Activated naive CD8-positive, alpha-beta T cell treated with anti-CD3 and anti-CD28 coated beads for 36 hours (primary cell): Measurements from ENCODE around the gene DERL2. TPM values are rescaled to one million over a fixed set of nuclear protein-coding genes. Genes with fewer than 3 reads are reported as not detected.
A peak's percentile ranks its signal among the peaks of the same experiment; 100 is the strongest.

Experiments used
- DNase-seq: peaks from one replicate; pipeline ENCODE4 v3.0.0; 2021
- H3K27ac Mint-ChIP-seq: one replicate; pipeline ENCODE4 v1.8.0; 2022; ENCODE audit warnings: mild to moderate bottlenecking, moderate library complexity, mixed read lengths
- H3K27me3 Mint-ChIP-seq: one replicate; pipeline ENCODE4 v1.8.0; 2022; ENCODE audit warnings: mild to moderate bottlenecking, mixed read lengths
- H3K36me3 Mint-ChIP-seq: one replicate; pipeline ENCODE4 v1.8.0; 2021; ENCODE audit warnings: mild to moderate bottlenecking, mixed read lengths
- H3K4me1 Mint-ChIP-seq: one replicate; pipeline ENCODE4 v1.8.0; 2021; ENCODE audit warnings: mixed read lengths
- H3K4me3 Mint-ChIP-seq: one replicate; pipeline ENCODE4 v1.8.0; 2022; ENCODE audit warnings: mild to moderate bottlenecking, moderate library complexity, mixed read lengths
- H3K9me3 Mint-ChIP-seq: one replicate; pipeline ENCODE4 v1.8.0; 2022; ENCODE audit warnings: mixed read lengths
- total RNA-seq, 2 experiments: library from RNA; stranded (reverse); gene quantifications; one replicate each; pipeline ENCODE4 v1.2.3, GENCODE V29; 2021

The DERL2 gene
- total RNA-seq = 10 to 100 TPM; 71.8 to 77.6 TPM

GRCh38 chr17:5485270-5486205 is at the start of gene DERL2:
DERL2 (minus strand) TSS chr17:5486178; CDS start chr17:5486161, 17 bp downstream.
- H3K4me3 Mint-ChIP-seq = peak within 1 kb of the TSS; percentile 98
- H3K36me3 Mint-ChIP-seq = peaks cover 42% of the 10 kb centered on the region
- H3K9me3 Mint-ChIP-seq = no peaks in the 10 kb centered on the region
- H3K27me3 Mint-ChIP-seq = no peaks in the 10 kb centered on the region
- peak within 1 kb of the TSS; percentile 99 for H3K27ac Mint-ChIP-seq
- H3K4me1 Mint-ChIP-seq = peaks cover 43% of the 10 kb centered on the region
- DNase-seq = no peak

- Mint-ChIP-seq H3K27me3 (no peaks in the 10 kb centered on the region), H3K36me3 (peaks cover 9% of the 10 kb centered on the region), H3K4me1 (no peaks in the 10 kb centered on the region), H3K9me3 (no peaks in the 10 kb centered on the region), H3K4me3 (no peak overlapping the region), H3K27ac (no peak overlapping the region)
- DNase-seq = no peak
Observed at GRCh38 chr17:5535436-5535835, 49.5 kb upstream of the DERL2 start.

- H3K27me3 Mint-ChIP-seq = no peaks in the 10 kb centered on the region
- no peaks in the 10 kb centered on the region for H3K9me3 Mint-ChIP-seq
- DNase-seq = no peak
- no peak overlapping the region for H3K4me3 Mint-ChIP-seq
- peaks cover 9% of the 10 kb centered on the region for H3K36me3 Mint-ChIP-seq
- no peaks in the 10 kb centered on the region for H3K4me1 Mint-ChIP-seq
- H3K27ac Mint-ChIP-seq = no peak overlapping the region
Observed at GRCh38 chr17:5533486-5534315, 47.7 kb upstream of the DERL2 start.

GRCh38 chr17:5532581-5532980 is 46.6 kb upstream of the DERL2 start:
- Mint-ChIP-seq H3K9me3 (no peaks in the 10 kb centered on the region), H3K27me3 (no peaks in the 10 kb centered on the region), H3K27ac (no peak overlapping the region), H3K4me1 (no peaks in the 10 kb centered on the region), H3K36me3 (peaks cover 9% of the 10 kb centered on the region), H3K4me3 (no peak overlapping the region)
- no peak for DNase-seq

- no peaks in the 10 kb centered on the region for H3K27me3 Mint-ChIP-seq
- H3K4me1 Mint-ChIP-seq = peaks cover 13% of the 10 kb centered on the region
- peaks cover 9% of the 10 kb centered on the region for H3K36me3 Mint-ChIP-seq
- H3K4me3 Mint-ChIP-seq = no peak overlapping the region
- no peaks in the 10 kb centered on the region for H3K9me3 Mint-ChIP-seq
- DNase-seq = no peak
- H3K27ac Mint-ChIP-seq = no peak overlapping the region
Observed at GRCh38 chr17:5531085-5531418, 45.1 kb upstream of the DERL2 start.

DNA sequence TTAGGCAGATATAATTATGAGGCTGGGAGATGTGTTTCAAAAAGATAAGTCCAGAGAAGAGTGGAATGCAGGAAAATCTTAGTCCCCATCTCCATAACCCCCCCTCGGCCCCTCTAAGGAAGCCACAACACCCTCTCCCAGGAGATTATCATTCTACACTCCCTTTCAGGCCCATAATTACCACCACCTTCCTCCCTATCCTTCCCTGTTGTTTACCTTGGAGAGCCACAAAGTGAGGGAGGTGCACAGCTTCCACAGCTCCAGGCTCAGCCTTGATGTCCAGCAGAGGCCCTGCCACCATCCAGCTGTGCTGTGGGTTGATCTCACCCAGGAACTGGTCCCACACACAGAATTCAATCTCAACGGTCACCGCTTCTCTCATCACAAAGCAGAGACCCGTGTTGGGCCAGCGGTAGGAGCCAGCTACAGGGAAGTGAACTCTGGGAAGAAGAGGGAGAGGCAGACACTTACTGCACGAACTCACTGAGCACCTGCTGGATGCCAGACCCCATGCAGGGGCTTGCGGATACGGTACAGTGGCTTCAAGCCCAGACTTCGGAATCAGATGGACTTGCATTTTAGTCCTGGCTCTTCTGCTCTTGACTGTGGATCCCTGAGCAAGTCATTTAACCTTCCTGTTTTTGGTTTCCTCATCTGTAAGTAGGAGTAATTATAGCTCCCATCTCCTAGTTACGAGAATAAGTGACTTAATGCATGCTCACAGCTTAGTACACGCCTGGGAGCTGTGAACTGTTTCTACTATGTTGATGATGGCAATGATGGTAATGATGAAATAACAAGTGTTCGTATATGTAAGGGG is 44.5 kb upstream of the DERL2 start:
- Mint-ChIP-seq H3K36me3 (peaks cover 9% of the 10 kb centered on the region), H3K4me1 (peaks cover 14% of the 10 kb centered on the region), H3K27me3 (no peaks in the 10 kb centered on the region), H3K4me3 (no peak overlapping the region), H3K27ac (no peak overlapping the region), H3K9me3 (no peaks in the 10 kb centered on the region)
- no peak for DNase-seq

GRCh38 chr17:5527601-5528250 is 41.7 kb upstream of the DERL2 start:
- H3K4me1 Mint-ChIP-seq = peaks cover 14% of the 10 kb centered on the region
- H3K27me3 Mint-ChIP-seq = no peaks in the 10 kb centered on the region
- H3K9me3 Mint-ChIP-seq = no peaks in the 10 kb centered on the region
- H3K4me3 Mint-ChIP-seq = no peak overlapping the region
- peak overlapping the region; percentile 91 for H3K27ac Mint-ChIP-seq
- peaks cover 12% of the 10 kb centered on the region for H3K36me3 Mint-ChIP-seq
- DNase-seq = no peak

DNA sequence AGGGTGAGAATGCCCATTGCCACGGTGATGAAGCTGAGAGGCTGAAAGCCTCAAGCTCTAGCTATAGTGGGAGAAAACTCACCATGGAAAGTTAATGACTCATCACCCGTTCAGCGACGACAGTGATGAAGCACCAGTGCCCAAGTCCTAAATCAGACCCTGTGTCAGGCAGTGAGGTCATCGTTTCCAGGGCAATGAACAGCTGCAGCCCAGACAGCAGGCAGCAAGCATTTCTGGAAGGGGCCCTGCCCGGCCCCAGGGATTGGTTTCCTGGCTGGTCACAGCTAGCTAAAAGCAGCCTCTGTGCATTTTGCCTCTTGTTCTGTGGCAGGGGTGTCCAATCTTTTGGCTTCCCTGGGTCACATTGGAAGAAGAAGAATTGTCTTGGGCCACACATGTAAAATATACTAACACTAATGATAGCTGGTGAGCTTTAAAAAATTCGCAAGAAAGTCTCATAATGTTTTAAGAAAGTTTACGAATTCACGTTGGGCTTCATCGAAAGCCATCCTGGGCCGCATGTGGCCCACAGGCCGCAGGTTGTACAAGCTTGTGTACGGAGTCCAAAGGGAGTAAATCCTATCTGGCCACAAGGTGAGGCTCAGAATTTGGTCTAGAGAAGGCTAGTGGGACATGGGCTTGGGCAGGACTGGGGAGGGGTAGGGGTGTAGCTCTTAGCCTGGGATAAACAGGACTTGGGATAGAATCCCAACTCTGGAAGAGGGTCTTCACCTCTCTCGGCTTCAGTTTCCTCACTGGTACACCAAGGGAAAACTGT is 41.0 kb upstream of the DERL2 start:
- Mint-ChIP-seq H3K36me3 (peaks cover 10% of the 10 kb centered on the region), H3K4me1 (peaks cover 14% of the 10 kb centered on the region), H3K27ac (peak overlapping the region; percentile 91), H3K4me3 (no peak overlapping the region), H3K27me3 (no peaks in the 10 kb centered on the region), H3K9me3 (no peaks in the 10 kb centered on the region)
- peak; percentile 85 for DNase-seq

DNA sequence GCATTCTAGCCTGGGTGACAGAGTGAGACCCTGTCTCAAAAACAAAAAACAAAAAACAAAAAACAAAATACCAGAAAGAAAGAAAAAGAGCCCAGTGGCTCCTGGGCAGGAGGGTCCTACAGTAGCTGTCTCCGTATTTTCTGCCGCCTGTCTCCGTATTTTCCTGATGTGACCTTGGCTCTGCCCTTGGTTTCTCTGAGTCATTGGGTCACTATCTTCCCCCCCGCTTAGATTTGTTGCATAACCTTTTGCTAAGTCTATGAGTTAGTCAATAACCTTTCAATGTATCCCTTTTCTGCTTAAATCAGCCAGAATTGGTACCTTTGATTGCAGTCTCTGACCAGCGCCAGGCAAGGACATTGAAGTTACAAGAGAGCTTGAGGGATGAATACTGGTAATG is 37.3 kb upstream of the DERL2 start:
- H3K4me1 Mint-ChIP-seq = peaks cover 14% of the 10 kb centered on the region
- H3K27ac Mint-ChIP-seq = no peak overlapping the region
- H3K27me3 Mint-ChIP-seq = no peaks in the 10 kb centered on the region
- H3K36me3 Mint-ChIP-seq = peaks cover 11% of the 10 kb centered on the region
- no peak for DNase-seq
- H3K4me3 Mint-ChIP-seq = no peak overlapping the region
- H3K9me3 Mint-ChIP-seq = no peaks in the 10 kb centered on the region

DNA sequence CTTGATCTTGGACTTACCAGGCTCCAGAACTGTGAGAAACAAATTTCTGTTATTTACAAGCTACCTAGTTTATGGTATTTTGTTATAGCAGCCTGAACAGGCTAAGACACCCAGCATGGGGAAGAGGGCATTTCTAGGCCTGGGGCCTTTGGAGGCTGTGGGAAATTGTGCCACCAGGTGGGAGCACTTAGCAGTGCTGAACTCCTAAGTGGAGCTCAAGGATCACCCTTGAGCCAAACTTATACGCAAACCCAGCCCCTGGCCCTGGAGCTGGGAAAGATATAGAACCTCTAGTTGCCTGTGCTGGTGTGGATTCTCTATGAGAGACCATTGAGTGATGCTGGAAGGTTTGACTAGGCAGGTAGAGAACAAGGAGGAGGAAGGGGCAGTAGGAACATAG is 36.5 kb upstream of the DERL2 start:
- no peaks in the 10 kb centered on the region for H3K27me3 Mint-ChIP-seq
- DNase-seq = no peak
- peaks cover 15% of the 10 kb centered on the region for H3K36me3 Mint-ChIP-seq
- no peaks in the 10 kb centered on the region for H3K9me3 Mint-ChIP-seq
- H3K4me1 Mint-ChIP-seq = peaks cover 14% of the 10 kb centered on the region
- H3K4me3 Mint-ChIP-seq = no peak overlapping the region
- no peak overlapping the region for H3K27ac Mint-ChIP-seq

DNA sequence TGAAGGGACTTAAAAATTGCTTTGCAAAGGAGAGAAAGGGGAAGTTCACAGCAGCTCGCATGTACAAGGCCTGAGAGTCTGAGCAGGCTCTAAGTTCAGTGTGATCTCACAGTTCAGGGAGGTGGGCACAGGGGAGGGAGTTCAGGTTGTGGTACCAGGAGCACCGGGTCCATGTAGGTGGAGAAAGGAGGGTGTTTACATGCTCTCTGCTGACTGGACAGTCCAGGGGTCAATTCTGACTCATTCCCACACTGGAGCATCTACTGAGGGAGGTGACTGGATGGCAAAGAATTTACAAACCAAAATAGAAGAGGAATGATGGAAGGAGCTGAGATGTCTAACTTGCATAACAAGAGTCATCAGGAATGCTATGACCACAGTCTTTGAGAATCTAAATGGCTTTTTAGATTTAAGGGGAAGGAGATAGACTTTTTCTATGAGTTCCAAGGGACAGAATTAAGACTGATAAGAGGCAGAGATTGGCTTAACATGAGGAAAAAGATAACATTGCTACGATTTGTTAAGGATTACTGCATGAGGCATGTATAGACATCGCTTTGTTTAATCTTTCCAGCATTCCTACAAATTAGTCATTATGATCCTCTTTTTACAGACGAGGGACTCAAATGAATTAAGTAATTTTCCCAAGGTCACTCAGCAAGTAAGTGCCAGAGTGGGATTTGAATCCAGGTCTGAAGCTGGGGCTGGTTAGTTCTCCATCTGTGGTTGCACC is 30.2 kb upstream of the DERL2 start:
- no peaks in the 10 kb centered on the region for H3K27me3 Mint-ChIP-seq
- no peak overlapping the region for H3K4me3 Mint-ChIP-seq
- H3K27ac Mint-ChIP-seq = peak overlapping the region; percentile 64
- peaks cover 35% of the 10 kb centered on the region for H3K36me3 Mint-ChIP-seq
- DNase-seq = no peak
- H3K9me3 Mint-ChIP-seq = peaks cover 7% of the 10 kb centered on the region
- peaks cover 26% of the 10 kb centered on the region for H3K4me1 Mint-ChIP-seq

DNA sequence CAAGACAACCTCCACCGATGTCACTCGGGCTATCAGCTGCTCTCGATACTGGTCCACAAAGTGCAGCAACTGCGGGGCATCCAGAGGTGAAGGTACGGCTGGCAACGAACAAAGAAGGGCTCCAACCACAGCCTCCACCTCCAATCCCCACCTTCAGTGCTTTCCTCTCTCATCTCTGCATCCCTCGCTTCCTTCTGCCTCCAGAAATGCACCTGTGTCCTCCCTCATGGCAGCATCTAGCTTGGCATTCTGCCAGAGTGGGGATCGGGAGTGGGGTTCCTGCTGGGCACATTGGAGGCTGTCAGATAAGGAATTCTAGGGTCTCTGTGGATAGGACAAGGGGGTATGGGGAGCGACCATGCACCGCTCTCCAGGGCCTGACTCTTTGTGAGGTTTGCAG is 29.0 kb upstream of the DERL2 start:
- Mint-ChIP-seq H3K27me3 (no peaks in the 10 kb centered on the region), H3K4me3 (no peak overlapping the region), H3K9me3 (peaks cover 7% of the 10 kb centered on the region), H3K4me1 (peaks cover 26% of the 10 kb centered on the region), H3K36me3 (peaks cover 35% of the 10 kb centered on the region), H3K27ac (peak overlapping the region; percentile 35)
- no peak for DNase-seq

DNA sequence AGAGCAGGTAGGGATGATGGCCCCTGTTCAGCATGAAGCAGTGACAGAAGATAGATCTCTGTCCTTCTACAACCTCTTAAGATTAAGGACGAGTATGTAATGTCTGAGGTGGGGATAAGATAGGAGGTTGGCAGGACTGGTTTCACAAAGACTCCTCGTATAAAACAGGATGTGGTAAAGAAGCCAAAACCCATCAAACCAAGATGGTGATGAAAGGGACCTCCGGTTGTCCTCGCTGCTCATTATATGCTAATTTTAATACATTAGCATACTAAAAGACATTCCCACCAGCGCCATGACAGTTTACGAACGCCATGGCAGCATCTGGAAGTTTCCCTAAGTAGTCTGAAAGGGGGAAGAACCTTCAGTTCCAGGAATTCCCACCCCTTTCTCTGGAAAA is 27.6 kb upstream of the DERL2 start:
- Mint-ChIP-seq H3K4me3 (no peak overlapping the region), H3K36me3 (peaks cover 35% of the 10 kb centered on the region), H3K9me3 (peaks cover 7% of the 10 kb centered on the region), H3K27me3 (no peaks in the 10 kb centered on the region), H3K27ac (peak overlapping the region; percentile 74), H3K4me1 (peaks cover 26% of the 10 kb centered on the region)
- DNase-seq = no peak
